ENCODE measurements around the gene RARS1.
"Not testable (repeated sequence)": the region's sequence is repeated elsewhere in the genome, so short reads cannot be mapped to it uniquely, and the experiment has no call there.

Gene RARS1

GRCh38 chr5:168479166-168479565 is 7.1 kb upstream of the RARS1 start:
- FAIRE-seq (no peak), DNase-seq (ENCODE audit: insufficient read length, low spot score) (no peak)

- no peak for FAIRE-seq
- DNase-seq (ENCODE audit: insufficient read length, low spot score): no peak
These were observed 5.7 kb upstream of the RARS1 start for GRCh38 chr5:168480601-168481000.

- DNase-seq (ENCODE audit: insufficient read length, low spot score): no peak
- no peak for FAIRE-seq
These were observed 4.9 kb upstream of the RARS1 start for GRCh38 chr5:168481330-168481788.

GRCh38 chr5:168482361-168482760 is 3.9 kb upstream of the RARS1 start:
- DNase-seq (ENCODE audit: insufficient read length, low spot score) (no peak), FAIRE-seq (no peak)

GRCh38 chr5:168489059-168489458 is 2.8 kb downstream of the RARS1 start:
- no peak for FAIRE-seq

GRCh38 chr5:168494057-168494555 is 7.8 kb downstream of the RARS1 start:
- DNase-seq (ENCODE audit: insufficient read length, low spot score) (no peak), FAIRE-seq (no peak)

More at GRCh38 chr5:168489059-168489458, 2.8 kb downstream of the RARS1 start:
- no peak for DNase-seq (ENCODE audit: insufficient read length, low spot score)

- DNase-seq (ENCODE audit: insufficient read length, low spot score) (no peak), FAIRE-seq (no peak)
These were observed 16.4 kb downstream of the RARS1 start for GRCh38 chr5:168502563-168503237.

GRCh38 chr5:168513861-168514428 is 27.7 kb downstream of the RARS1 start:
- no peak for DNase-seq (ENCODE audit: insufficient read length, low spot score)
- no peak for FAIRE-seq

- DNase-seq (ENCODE audit: insufficient read length, low spot score) (no peak), FAIRE-seq (no peak)
These were observed 39.6 kb downstream of the RARS1 start for GRCh38 chr5:168525856-168526255.

- DNase-seq (ENCODE audit: insufficient read length, low spot score) (no peak), FAIRE-seq (no peak)
These were observed 41.6 kb downstream of the RARS1 start for GRCh38 chr5:168527756-168528295.

GRCh38 chr5:168528521-168529373 is 42.5 kb downstream of the RARS1 start, which contains the start of gene FBLL1:
TSS of gene FBLL1 (plus strand) at chr5:168529305. CDS start at chr5:168529505, 200 bp downstream.
- DNase-seq (ENCODE audit: insufficient read length, low spot score) (no peak), FAIRE-seq (no peak)

GRCh38 chr5:168529374-168530234 is 43.3 kb downstream of the RARS1 start:
- peak; percentile 38 for FAIRE-seq
- DNase-seq (ENCODE audit: insufficient read length, low spot score): no peak

GRCh38 chr5:168530621-168531150 is 44.4 kb downstream of the RARS1 start:
- FAIRE-seq: no peak
- no peak for DNase-seq (ENCODE audit: insufficient read length, low spot score)

GRCh38 chr5:168531191-168531590 is 44.9 kb downstream of the RARS1 start:
- FAIRE-seq (no peak), DNase-seq (ENCODE audit: insufficient read length, low spot score) (no peak)

GRCh38 chr5:168531987-168532864 is 46.0 kb downstream of the RARS1 start:
- DNase-seq (ENCODE audit: insufficient read length, low spot score) (no peak), FAIRE-seq (peak; percentile 42)

GRCh38 chr5:168534351-168534750 is 48.1 kb downstream of the RARS1 start:
- not testable (repeated sequence) for FAIRE-seq

GRCh38 chr5:168537176-168537575 is 50.9 kb downstream of the RARS1 start:
- DNase-seq (ENCODE audit: insufficient read length, low spot score) (no peak), FAIRE-seq (no peak)

More at GRCh38 chr5:168534351-168534750, 48.1 kb downstream of the RARS1 start:
- DNase-seq (ENCODE audit: insufficient read length, low spot score): not testable (repeated sequence)

- FAIRE-seq (no peak), DNase-seq (ENCODE audit: insufficient read length, low spot score) (no peak)
These were observed 63.3 kb downstream of the RARS1 start for GRCh38 chr5:168549554-168549953.

GRCh38 chr5:168550656-168551055 is 64.4 kb downstream of the RARS1 start:
- DNase-seq (ENCODE audit: insufficient read length, low spot score): no peak
- no peak for FAIRE-seq
